ENCODE measurements around the gene CPA1.
"Not testable (repeated sequence)": the region's sequence is repeated elsewhere in the genome, so short reads cannot be mapped to it uniquely, and the experiment has no call there.

Gene CPA1

DNA sequence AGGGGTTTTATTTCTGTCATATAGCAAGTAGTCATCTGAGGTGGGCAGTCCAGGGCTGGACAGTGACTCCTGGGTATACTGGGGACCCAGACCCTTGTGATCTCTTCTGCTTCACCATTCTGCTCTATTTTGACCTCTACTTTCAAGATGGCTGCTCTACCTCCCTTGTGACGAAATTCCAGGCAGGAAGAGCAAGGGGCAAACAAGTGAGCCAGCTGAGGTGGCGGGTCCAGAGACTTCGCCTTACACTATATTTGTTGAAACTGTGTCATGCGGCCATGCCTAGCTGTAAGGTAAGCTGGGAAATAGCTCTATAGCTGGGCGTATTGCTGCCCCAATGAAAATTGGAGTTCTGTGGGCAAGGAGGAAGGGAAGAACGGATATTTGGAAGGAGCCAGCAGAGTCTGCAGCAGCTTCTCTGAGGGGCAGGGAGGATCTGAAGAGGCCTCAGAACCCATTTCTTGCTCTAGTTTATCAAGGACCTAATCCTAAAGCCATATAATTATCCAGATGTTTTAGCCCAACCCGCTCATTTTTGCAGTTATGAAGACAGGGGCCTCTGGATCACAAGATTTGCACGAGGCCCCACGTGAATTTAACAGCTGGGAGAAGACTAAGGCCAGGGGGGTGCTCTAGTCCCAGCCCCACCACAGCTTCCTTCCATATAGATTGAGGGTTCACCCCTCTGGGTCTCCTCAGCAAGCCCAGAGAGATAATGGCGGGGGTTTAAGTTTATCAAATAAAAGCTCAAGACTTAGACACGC lies 7.7 kb upstream of the CPA1 start:
- no peak for DNase-seq (ENCODE audit: low read depth in 2 of 2)

DNA sequence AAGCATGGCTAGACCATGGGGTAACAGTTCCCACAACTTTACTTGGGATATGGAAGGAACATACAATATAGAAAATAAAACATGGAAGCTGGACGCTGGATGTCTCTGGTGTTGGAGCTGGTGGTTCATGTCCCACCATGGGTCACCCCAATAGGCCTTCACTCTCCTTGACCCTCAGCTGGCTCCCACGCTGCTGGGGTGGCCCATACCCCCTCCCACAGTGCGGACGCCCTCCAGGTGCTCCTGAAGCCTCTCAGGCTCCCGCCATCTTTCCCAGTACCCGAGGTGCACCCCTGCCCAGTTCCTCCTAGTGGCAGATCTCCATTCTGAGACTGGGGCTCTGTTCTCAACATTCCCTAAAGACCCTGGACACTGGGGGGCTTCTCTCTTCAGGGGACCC lies 5.8 kb upstream of the CPA1 start:
- DNase-seq (ENCODE audit: low read depth in 2 of 2) = no peak

DNA sequence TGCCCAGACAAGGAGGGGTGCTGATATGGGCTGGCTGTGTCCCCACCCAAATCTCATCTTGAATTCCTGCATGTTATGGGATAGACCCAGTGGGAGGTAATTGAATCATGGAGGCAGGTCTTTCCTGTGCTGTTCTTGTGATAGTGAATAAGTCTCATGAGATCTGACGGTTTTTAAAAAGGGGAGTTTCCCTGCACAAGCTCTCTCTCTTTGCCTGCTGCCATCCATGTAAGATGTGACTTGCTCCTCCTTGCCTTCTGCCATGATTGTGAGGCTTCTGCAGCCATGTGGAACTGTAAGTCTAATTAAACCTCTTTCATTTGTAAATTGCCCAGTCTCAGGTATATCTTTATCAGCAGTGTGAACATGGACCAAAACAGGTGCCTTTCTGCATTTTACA lies 3.8 kb upstream of the CPA1 start:
- not testable (repeated sequence) for DNase-seq (ENCODE audit: low read depth in 2 of 2)

DNA sequence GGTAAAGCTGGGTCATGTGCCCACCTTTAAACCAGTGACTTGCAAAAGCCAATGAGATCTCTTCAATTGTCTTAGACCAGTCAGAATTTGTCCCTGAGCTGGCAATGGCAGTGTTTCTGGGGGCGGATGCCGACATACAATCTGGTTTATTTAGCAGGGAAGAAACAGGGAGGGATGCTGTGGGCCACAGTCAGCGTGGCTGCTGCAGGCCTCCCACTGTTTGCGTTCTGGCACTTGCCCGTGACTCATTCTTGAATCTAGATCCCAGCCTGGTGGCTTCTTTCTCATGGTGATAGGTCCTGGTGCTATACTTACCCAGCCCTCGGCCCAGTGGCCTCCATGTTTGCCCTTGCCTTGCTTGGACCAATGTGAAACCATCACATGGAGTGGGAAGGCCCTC lies 3.1 kb upstream of the CPA1 start:
- no peak for DNase-seq (ENCODE audit: low read depth in 2 of 2)

DNA sequence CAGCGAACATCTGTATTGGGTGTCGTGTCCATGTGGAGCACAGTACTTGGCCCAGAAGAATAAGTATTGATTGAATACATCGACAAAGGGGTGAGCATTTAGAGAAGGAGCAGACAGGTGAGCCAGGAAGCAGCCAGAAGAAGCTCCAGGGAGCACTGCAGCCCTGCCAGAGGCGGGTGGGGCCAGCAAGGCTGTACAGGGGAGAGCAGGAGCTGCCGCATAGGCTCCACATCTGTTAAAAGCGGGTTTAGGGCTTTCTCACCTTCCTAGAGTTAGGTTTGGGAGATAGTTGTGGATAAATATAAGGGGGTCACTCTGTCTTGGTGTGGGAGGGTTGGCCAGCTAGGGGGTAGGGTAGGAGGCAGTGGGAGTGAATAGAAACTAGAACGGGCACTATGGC lies 1.3 kb upstream of the CPA1 start:
- no peak for DNase-seq (ENCODE audit: low read depth in 2 of 2)

DNA sequence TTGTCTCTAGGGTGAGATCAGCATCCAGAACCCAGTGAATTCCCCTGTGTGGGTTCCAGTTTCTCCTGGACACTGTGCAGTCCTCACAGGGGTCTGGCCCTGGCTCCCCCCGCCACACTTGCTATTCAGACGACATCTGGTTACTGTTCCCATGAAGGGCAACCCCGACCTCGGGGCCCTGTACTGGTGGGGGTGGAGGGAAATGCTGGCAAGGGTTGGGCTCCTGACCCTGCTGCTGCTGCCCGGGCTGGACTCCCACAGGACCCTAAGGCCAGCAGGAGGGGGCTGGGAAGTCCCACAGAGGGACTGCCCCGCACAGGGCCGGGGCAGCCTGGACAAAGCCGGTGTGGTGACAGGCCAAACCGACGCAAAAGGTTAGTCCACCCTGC lies 768 bp upstream of the CPA1 start:
- DNase-seq (ENCODE audit: low read depth in 2 of 2) = no peak

DNA sequence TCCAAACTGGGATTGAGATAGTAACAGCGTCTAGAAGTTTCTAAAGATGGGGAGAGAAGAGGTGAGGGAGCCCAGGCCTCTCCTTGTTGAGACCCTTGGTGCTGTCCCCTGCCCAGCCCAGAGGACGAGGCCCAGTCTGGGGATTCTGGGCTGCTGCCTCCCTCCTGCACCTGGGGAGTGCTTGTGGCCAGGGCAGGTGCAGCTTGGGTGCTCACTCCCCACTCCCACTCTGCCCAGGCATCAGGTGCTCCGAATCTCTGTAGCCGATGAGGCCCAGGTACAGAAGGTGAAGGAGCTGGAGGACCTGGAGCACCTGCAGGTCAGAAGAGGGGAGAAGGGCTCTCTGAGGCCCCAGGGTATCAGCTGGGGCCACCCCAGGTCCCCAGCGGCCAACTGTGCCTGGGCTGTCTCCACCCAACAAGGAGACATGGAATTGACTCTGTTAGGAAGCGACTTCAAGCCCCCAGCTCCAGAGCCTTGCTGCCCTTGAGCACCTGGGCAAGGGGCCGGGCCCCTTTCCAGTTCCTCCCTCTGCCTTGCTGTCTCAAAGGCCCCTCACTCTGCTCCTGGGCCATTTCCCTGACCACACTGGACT lies 664 bp downstream of the CPA1 start:
- DNase-seq (ENCODE audit: low read depth in 2 of 2) = no peak

DNA sequence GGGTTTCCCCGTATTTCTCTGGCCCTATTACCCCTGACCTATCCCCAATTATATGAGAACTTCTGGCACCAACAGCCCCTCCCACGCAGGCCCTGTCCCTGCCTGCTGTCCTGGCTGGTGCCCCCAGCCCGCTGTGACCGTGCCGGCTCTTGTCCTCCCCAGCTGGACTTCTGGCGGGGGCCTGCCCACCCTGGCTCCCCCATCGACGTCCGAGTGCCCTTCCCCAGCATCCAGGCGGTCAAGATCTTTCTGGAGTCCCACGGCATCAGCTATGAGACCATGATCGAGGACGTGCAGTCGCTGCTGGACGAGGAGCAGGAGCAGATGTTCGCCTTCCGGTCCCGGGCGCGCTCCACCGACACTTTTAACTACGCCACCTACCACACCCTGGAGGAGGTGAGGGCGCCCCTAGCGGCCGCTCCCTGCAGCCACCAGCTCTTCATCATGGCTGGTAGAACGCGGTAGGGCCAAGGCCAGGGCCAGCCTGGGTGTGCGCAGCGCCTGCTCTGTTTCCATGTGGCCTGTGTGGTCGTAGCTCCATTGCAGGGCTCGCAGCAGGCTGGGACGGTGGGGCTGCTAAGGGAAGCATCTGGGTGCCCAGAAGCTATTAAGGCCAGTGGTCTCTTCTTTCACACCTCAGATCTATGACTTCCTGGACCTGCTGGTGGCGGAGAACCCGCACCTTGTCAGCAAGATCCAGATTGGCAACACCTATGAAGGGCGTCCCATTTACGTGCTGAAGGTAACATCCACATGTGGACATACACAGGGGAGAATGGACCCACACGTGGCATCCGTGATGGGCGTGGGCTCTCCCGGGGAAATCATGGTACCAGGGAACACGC lies 1.4 kb downstream of the CPA1 start:
- DNase-seq (ENCODE audit: low read depth in 2 of 2) = no peak

DNA sequence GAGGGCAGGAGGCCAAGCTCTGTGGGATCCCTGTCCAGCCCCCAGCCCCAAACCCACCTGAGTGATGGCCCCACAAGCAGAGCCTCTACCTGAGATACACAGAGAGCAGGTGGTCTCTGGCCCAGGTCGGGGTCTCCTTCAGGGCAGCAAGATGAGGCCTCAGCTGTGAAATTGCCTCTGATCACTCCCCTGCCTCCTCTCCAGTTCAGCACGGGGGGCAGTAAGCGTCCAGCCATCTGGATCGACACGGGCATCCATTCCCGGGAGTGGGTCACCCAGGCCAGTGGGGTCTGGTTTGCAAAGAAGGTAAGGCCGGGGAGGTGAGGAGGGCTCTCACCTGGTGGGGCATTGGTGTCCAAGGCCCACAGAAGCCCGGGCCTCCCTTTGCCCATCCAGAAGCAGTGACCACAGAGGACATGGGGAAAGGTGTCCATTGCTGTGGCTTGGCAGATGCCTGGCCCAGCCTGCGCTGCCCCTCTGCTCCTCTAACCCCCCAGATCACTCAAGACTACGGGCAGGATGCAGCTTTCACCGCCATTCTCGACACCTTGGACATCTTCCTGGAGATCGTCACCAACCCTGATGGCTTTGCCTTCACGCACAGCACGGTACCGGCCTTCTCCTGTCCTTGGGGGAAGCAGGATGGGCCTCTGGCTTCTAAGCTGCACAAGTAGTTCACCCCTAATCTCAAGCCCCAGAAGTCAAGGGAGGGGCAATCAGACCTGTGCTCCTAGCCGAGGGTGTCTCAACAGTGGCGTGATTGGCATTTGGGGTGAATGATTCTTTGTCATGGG lies 3.1 kb downstream of the CPA1 start:
- DNase-seq (ENCODE audit: low read depth in 2 of 2) = no peak

DNA sequence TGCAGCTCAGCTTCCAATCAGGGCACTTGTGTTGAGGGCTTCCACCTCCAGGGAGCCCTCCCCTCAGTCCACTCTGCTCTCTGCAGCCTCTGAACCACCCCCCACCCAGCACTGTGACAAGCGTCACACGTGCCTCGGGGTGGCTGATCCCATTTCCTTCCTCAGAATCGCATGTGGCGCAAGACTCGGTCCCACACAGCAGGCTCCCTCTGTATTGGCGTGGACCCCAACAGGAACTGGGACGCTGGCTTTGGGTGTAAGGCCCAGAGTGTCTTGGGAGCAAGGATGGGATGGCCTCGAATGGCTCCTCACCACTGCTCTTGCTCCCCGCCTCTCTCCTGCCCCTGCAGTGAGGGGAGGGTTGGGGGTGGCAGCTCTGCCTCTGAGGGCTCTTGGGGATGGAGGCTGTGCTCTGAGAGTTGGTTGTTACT lies 4.1 kb downstream of the CPA1 start:
- no peak for DNase-seq (ENCODE audit: low read depth in 2 of 2)

DNA sequence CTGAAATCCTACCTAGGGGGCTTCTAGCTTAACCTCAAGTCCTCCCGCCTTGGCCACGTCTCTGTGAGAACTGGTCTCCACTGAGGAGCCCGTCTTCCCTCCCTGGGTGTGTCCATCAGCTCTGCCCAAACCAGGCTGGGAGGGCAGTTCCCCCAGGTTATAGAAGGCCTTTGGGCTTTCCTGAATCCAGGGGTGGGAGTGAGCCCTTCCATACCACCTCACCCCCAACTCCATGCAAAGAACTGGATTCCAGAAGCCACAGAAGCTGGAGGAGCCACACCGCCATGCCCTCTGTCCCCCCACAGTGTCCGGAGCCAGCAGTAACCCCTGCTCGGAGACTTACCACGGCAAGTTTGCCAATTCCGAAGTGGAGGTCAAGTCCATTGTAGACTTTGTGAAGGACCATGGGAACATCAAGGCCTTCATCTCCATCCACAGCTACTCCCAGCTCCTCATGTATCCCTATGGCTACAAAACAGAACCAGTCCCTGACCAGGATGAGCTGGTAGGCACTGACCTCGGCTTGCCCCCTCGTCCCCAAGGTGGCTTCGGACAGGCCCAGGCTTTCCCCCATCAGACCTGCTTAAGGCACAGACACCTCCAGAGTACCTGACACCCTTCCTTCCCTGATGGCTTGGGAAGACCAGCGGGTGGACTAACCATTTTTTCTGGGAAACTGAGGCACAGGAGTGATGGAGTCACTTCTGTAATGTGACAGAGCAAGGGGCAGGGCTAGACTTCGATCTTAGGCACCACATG lies 4.7 kb downstream of the CPA1 start:
- DNase-seq (ENCODE audit: low read depth in 2 of 2) = no peak

DNA sequence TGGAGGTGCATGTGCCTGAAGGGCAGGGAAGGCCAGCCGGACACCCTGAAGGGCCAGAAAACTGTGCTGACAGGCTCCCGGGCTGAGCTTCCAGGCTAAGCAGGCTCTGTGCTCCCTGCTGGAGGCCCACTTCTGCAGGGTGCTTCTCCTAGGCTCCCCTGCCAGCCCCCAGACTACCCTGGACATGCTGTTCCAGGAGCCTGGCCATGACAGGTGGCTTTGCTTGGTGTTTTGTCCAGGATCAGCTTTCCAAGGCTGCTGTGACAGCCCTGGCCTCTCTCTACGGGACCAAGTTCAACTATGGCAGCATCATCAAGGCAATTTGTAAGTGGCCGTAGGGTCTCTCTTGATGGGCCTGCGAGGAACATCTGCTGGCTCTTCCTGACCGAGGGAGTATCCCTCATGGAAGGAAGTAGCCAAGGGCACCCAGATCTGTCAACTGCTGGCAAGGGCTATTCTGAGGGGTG lies 5.3 kb downstream of the CPA1 start:
- DNase-seq (ENCODE audit: low read depth in 2 of 2) = no peak

DNA sequence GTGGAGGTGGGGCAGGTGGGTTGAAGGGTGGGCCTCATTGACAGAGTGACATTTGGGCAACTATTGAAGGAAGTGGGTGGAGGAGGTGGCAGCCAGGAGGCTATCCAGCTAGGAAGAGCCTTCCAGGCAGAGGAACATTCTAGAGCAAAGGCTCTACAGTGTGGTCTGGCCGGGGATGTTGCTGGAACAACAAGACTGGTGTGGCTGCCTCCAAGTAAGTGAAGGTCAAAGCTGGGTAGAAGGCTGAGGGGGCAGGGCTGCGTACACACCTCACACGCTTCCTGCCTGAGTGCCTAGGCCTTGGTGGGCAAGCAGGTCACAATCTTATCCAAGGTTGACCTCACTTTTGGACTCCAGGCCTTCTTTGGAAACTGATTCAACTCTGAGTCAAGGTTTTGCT lies 6.6 kb downstream of the CPA1 start:
- no peak for DNase-seq (ENCODE audit: low read depth in 2 of 2)

DNA sequence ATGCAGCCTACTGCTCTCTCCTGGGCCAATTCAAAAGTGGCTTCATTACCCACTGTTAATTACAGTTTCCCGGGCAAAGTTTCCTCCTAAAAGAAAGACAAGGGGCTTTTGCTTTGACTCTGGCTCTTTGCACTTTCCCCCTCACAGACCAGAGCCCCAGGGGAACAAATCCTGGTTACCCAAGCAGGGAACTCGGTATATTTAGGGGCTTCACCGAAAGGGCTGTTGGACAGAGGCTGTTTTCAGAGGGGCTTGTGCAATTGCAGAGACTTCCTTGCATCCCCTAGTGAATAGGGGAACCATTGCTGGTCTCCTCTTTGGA lies 7.0 kb downstream of the CPA1 start:
- no peak for DNase-seq (ENCODE audit: low read depth in 2 of 2)

DNA sequence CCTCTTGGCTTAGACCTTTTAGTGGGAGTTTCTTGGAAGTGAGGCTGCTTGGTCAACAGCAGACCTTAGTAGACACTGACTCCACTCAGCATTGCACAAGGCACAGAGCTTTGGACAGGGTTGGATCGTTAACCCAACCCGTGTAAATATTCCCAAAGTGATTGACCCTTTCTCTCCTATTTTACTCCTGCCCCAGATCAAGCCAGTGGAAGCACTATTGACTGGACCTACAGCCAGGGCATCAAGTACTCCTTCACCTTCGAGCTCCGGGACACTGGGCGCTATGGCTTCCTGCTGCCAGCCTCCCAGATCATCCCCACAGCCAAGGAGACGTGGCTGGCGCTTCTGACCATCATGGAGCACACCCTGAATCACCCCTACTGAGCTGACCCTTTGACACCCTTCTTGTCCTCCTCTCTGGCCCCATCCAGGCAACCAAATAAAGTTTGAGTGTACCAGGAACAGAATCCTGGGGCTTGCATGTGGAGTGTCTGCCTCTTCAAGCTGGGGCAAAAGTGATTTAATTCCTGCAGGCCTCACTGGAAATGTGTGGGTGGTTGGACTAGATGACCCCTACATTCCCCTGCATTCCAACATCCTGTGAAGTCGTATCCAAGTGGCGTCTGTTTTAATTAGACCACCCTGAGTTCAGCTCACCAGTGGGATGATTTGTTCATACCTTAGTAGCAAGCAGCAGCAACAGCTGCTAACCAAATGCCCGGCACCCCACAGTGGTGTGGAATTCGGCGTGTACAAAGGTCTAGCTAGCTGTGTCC lies 7.5 kb downstream of the CPA1 start:
- no peak for DNase-seq (ENCODE audit: low read depth in 2 of 2)

DNA sequence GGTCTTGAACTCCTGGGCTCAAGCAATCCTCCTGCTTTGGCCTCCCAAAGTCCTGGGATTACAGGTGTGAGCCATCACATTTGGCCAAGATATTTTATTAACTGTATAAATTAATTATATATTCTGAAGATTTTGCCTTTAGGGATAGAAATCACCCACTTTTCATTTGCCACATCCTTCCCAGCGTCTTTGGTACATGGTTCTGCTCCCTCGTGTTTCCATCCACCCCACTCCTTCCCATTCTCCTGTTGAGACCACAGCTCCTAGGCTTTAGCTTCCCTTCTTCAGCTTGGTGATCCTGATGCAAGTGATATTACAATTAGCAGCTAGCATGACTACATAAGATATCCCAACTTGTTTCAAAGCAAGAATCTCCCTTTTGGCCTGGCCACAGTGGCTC lies 8.4 kb downstream of the CPA1 start:
- no peak for DNase-seq (ENCODE audit: low read depth in 2 of 2)

DNA sequence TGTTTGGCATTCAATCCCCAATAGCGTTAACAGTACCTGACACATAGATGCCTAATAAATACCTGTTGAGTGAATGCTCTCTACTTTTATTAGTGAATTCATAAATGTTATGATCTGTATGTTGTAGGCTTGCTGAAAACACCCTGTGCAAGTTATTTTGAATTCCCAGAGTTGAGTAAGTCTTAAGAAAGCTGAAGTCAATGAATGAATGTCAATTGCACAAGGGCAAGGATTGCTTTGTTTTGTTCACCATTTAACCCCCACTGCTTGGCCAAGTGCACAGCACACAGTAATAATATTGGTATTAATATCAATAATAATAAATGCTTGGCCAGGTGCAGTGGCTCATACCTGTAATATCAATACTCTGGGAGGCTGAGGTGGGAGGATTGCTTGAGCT lies 10.2 kb downstream of the CPA1 start:
- DNase-seq (ENCODE audit: low read depth in 2 of 2) = no peak

DNA sequence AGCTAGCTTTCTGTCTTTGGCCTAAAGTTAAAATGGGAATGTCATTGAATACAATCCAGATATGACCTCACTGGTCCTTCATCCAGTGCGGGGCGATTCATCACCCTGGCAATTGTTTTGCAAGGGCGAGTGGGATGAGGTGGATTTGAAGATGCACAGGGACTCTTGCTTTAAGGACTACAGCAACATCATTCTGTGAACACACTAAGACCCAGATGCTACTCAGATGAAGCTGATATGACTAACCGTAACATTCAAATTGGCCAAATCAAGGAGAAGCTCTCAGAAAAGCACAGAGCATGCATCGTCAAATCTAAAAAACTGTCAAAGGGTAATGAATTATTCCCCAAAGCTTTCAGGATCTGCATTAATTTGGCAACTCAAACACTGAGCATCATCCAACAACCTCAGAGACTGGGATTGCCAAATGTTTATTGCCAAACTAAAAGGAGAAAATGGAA lies 12.8 kb downstream of the CPA1 start:
- DNase-seq (ENCODE audit: low read depth in 2 of 2) = no peak

DNA sequence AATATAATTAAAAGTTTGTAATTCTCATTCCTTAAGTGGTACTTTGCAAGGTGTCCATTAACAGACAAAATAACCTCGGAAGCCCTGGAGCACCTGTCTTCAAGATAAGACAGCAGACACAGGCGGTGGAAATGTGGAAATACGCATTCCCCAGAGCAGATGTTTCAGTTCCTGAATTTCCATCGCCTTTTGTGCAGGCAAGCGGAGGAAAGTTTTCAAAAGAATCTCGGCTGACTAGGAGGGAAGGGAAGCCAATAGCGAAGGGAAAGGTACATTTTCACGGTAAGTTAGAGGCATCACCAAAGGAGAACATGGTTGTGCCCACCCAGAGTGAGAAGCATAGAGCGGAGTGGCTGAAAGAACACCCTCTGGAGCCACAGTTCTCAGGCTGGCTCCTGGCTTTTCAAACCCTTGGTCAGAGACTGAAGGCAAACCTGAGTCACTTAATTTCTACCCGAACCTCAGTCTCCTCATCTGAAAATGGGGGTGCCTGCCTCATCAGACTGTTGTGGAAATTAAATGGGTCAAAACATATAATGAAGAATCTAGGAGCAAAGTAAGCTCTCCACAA lies 13.6 kb downstream of the CPA1 start:
- no peak for DNase-seq (ENCODE audit: low read depth in 2 of 2)
